PC-9 (cell line): ENCODE results near the gene CIZ1. TPM values are rescaled to one million over a fixed set of nuclear protein-coding genes. Genes with fewer than 3 reads are reported as not detected.

ENCODE experiments used
- BruUV-seq: library from RNA; stranded (reverse); fragments of 400-500 nt; replicated peaks from 2 replicates; lab custom pipeline; 2021; lab: Mats Ljungman, UMichigan
- CTCF ChIA-PET: fragments of 300-600 bp; sonication (Branson Sonifier 250); formaldehyde crosslinking; loops from one replicate; lab custom pipeline; 2022; ENCODE audit warnings: antibody characterized with exemption; lab: Charles Lee
- POLR2A ChIA-PET: fragments of 300-600 bp; sonication (Branson Sonifier 250); formaldehyde crosslinking; loops from one replicate; lab custom pipeline; 2022; ENCODE audit warnings: antibody characterized with exemption; ENCODE audit not compliant: unreplicated experiment; lab: Charles Lee
- DNase-seq, 2 experiments: peaks; one replicate each; pipeline versions ENCODE4 v3.0.0 to v3.0.0-alpha.2; 2015 to 2022; ENCODE audit warnings: mixed read lengths in 1 of 2
- H2AFZ ChIP-seq: fragments of 200-600 bp; sonication (generic); 2 replicates; pipeline ENCODE4 v1.8.1; 2017; ENCODE audit warnings: antibody characterized with exemption
- H3F3A ChIP-seq: fragments of 200-600 bp; sonication (generic); 2 replicates; pipeline ENCODE4 v1.8.1; 2017; ENCODE audit warnings: antibody characterized with exemption, mild to moderate bottlenecking, low read depth; ENCODE audit not compliant: insufficient read depth
- H3K27ac ChIP-seq: fragments of 200-600 bp; sonication (generic); 2 replicates; pipeline ENCODE4 v1.6.1; 2016; ENCODE audit warnings: mixed run types
- H3K27me3 ChIP-seq: fragments of 200-600 bp; sonication (generic); 2 replicates; pipeline ENCODE4 v1.6.1; 2016; ENCODE audit warnings: low read depth, mixed run types; ENCODE audit not compliant: insufficient read depth
- H3K36me3 ChIP-seq: fragments of 200-600 bp; sonication (generic); 2 replicates; pipeline ENCODE4 v1.6.1; 2016; ENCODE audit warnings: low read depth, mixed run types
- H3K4me1 ChIP-seq: fragments of 200-600 bp; sonication (generic); replicated peaks from 2 replicates; pipeline ENCODE4 v1.6.1; 2016; ENCODE audit warnings: mixed run types; ENCODE audit not compliant: insufficient read depth
- H3K4me2 ChIP-seq: fragments of 200-600 bp; sonication (generic); 2 replicates; pipeline ENCODE4 v1.6.1; 2017; ENCODE audit warnings: mixed run types
- H3K4me3 ChIP-seq: fragments of 200-600 bp; sonication (generic); 2 replicates; pipeline ENCODE4 v1.6.1; 2016; ENCODE audit warnings: mixed run types
- H3K79me2 ChIP-seq: fragments of 200-600 bp; sonication (generic); 2 replicates; pipeline ENCODE4 v1.6.1; 2017; ENCODE audit warnings: low read depth, mixed run types
- H3K9me2 ChIP-seq: fragments of 200-600 bp; sonication (generic); 2 replicates; pipeline ENCODE4 v1.8.1; 2017; ENCODE audit warnings: mild to moderate bottlenecking; ENCODE audit not compliant: insufficient read depth
- H3K9me3 ChIP-seq: fragments of 200-600 bp; sonication (generic); 2 replicates; pipeline ENCODE4 v1.8.1; 2016; ENCODE audit warnings: low read depth; ENCODE audit not compliant: insufficient read depth
- H4K20me1 ChIP-seq: fragments of 200-600 bp; sonication (generic); 2 replicates; pipeline ENCODE4 v1.8.1; 2017; ENCODE audit not compliant: insufficient read depth
- EZH2 ChIP-seq: fragments of 200-600 bp; sonication (generic); IDR thresholded peaks from 2 replicates; pipeline ENCODE4 v1.8.0; 2017; ENCODE audit warnings: antibody characterized with exemption, low read depth
- intact Hi-C: fragments of 100-400 bp; cut with micrococcal nuclease; formaldehyde crosslinking; loops from one replicate; pipeline ENCODE4 v1.10.0; 2022; ENCODE audit not compliant: unreplicated experiment
- total RNA-seq: library from RNA; stranded (reverse); gene quantifications from 2 replicates; pipeline ENCODE4 v1.2.3, GENCODE V29; 2021
- TF ChIP-seq, protein P1 (sequence below): fragments of 200-600 bp; sonication (generic); conservative IDR thresholded peaks from 2 replicates; pipeline ENCODE4 v1.6.1; 2017; ENCODE audit warnings: mixed run types, antibody characterized with exemption, mild to moderate bottlenecking, moderate library complexity

CIZ1 gene
- total RNA-seq, 1 experiment from 2014 or later: 213 TPM

DNA sequence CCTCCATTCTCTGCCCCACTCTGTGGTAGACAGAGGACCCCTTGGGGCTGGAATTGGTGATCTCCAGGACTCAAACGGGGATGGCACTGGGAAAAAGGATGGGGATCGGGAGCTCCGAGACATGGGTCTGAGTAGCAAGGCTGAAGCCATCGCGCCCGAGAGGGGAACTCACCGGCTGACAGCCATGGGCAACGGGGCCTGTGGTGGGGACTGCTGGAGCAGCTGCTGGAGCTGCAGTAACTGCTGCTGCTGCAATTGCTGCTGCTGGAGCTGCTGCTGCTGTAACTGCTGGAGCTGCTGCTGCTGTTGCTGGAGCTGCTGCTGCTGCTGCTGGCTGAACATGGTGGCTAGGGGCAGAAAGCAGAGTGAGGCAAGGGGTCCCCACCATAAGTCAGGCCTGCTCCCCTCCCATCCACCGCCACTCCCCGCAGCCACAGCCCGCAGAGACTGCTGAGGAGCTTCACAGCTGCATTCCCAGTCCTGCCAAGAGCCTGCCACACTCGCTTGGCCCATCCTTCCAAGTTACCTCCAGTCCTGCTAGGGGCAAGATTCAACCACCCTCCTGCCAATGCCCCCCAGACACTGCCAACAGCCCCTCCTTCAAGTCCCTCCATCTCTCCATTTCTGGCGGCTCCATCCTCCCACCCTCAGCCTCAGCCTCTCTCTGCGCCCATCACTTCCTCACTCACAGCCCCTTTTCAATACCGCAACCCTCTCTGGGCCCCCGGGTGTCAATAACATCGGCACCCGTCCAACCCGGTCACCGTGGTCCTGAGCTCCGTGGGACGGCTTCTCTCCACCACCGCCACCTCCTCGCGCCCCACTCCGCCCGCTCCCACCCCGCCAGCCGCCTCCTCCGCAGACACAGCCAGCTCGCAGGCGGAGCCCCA, 611 bp downstream of the CIZ1 start:
- peak overlapping the region; percentile 77; the same call in 1 of the 2 replicates for H3K27ac ChIP-seq
- DNase-seq: no peak
- peaks cover 10% of the 10 kb centered on the region; the same call in 1 of the 2 replicates for H3K36me3 ChIP-seq
- H3K4me3 ChIP-seq: peak overlapping the region; percentile 83
- no TSS peak for BruUV-seq
- ChIA-PET POLR2A (interaction anchor here (0.6 to 0.7 kb wide), 2 partner anchors 9 to 45 kb away, joined by 5 to 17 read pairs; no protein-coding TSS in a partner anchor), CTCF (interaction anchor here (0.5 kb wide), 2 partner anchors 10 to 32 kb away, joined by 3 read pairs; no protein-coding TSS in a partner anchor)
- intact Hi-C loops: loop anchor here (5.0 kb wide), 2 partner anchors 43 to 152 kb away; partner anchors contain the start of genes LCN2 and SLC27A4
- H3K9me2 ChIP-seq: no peaks in the 10 kb centered on the region
- H4K20me1 ChIP-seq: no peaks in the 10 kb centered on the region
- H3K79me2 ChIP-seq: 0 out of 2 replicates have a peak, but pooled peaks cover 4% of the 10 kb centered on the region
- TF ChIP-seq EZH2: no peak
- H3K27me3 ChIP-seq: no peaks in the 10 kb centered on the region
- no peaks in the 10 kb centered on the region for H3K9me3 ChIP-seq
- H2AFZ ChIP-seq: peak overlapping the region; percentile 85
- H3K4me1 ChIP-seq: peaks cover 16% of the 10 kb centered on the region
- peak overlapping the region; percentile 87 for H3K4me2 ChIP-seq
- H3F3A ChIP-seq: peaks cover 23% of the 10 kb centered on the region

DNA sequence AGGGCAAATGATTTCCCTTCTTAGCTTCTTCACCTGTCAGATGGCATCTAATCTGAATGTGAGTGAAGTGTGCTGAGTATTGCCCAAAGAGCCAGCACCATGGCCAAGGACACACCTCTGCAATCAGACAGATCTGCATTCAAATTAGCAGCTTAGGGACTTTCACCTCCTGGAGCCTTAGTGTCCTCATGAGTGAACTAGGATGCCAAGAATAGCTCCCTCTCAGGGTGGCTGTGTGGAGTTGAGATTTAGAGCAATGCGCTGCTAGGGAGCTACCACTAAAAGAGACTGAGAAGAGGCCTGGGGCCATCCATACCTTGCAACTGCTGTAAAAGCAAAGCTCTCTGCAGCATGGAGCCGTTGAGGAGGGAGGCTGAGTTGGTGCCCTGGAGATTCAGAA, 1.4 kb downstream of the CIZ1 start:
- CTCF ChIA-PET: interaction anchor here (0.5 to 0.6 kb wide), 4 partner anchors 25 to 418 kb away, joined by 3 to 9 read pairs (median 4); no protein-coding TSS in a partner anchor
- Histone ChIP-seq H2AFZ (no peak overlapping the region), H3K4me2 (peak overlapping the region; percentile 87), H4K20me1 (no peaks in the 10 kb centered on the region), H3K36me3 (peaks cover 10% of the 10 kb centered on the region; the same call in 1 of the 2 replicates), H3K4me1 (peaks cover 16% of the 10 kb centered on the region), H3K4me3 (no peak overlapping the region; the same call in 1 of the 2 replicates), H3K27ac (no peak overlapping the region), H3F3A (peaks cover 23% of the 10 kb centered on the region), H3K79me2 (0 out of 2 replicates have a peak, but pooled peaks cover 4% of the 10 kb centered on the region), H3K27me3 (no peaks in the 10 kb centered on the region), H3K9me2 (no peaks in the 10 kb centered on the region), H3K9me3 (no peaks in the 10 kb centered on the region)
- no peak for DNase-seq
- BruUV-seq: no TSS peak
- POLR2A ChIA-PET: interaction anchor here (0.5 to 0.6 kb wide), 3 partner anchors 9 to 484 kb away, joined by 3 to 17 read pairs (median 5); no protein-coding TSS in a partner anchor
- intact Hi-C loops: loop anchor here (5.0 kb wide), 2 partner anchors 43 to 152 kb away; partner anchors contain the start of genes LCN2 and SLC27A4
- TF ChIP-seq, protein P1, sequence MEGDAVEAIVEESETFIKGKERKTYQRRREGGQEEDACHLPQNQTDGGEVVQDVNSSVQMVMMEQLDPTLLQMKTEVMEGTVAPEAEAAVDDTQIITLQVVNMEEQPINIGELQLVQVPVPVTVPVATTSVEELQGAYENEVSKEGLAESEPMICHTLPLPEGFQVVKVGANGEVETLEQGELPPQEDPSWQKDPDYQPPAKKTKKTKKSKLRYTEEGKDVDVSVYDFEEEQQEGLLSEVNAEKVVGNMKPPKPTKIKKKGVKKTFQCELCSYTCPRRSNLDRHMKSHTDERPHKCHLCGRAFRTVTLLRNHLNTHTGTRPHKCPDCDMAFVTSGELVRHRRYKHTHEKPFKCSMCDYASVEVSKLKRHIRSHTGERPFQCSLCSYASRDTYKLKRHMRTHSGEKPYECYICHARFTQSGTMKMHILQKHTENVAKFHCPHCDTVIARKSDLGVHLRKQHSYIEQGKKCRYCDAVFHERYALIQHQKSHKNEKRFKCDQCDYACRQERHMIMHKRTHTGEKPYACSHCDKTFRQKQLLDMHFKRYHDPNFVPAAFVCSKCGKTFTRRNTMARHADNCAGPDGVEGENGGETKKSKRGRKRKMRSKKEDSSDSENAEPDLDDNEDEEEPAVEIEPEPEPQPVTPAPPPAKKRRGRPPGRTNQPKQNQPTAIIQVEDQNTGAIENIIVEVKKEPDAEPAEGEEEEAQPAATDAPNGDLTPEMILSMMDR: no peak
- TF ChIP-seq EZH2: no peak

DNA sequence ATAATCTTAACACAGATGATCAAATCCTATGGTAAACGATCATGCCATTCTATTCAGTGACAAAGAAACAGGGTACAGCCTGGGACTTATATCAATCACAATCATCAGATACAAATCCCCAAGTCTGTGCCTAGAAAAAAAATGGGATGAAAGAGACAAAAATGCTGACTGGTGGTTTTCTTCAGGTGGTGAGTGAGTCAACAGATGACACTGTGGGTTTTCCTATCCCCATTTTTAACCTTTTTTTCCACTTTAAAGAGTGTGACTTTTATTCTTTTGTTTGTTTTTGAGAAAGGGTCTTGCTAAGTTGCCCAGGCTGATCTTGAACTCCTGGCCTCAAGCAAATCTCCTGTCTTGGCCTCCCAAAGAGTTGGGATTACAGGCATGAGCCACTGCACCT, 3.2 kb downstream of the CIZ1 start:
- H3K36me3 ChIP-seq: peaks cover 10% of the 10 kb centered on the region; the same call in 1 of the 2 replicates

More for the DNA sequence above, 3.2 kb downstream of the CIZ1 start:
- no TSS peak for BruUV-seq
- no peak for DNase-seq
- Histone ChIP-seq H3K27ac (no peak overlapping the region), H3F3A (peaks cover 14% of the 10 kb centered on the region), H3K9me3 (no peaks in the 10 kb centered on the region), H3K4me1 (peaks cover 8% of the 10 kb centered on the region), H3K4me2 (no peak overlapping the region), H3K4me3 (no peak overlapping the region), H3K27me3 (no peaks in the 10 kb centered on the region), H4K20me1 (no peaks in the 10 kb centered on the region), H3K79me2 (0 out of 2 replicates have a peak, but pooled peaks cover 4% of the 10 kb centered on the region), H3K9me2 (no peaks in the 10 kb centered on the region), H2AFZ (no peak overlapping the region)
- intact Hi-C loops: no loop called here
- TF ChIP-seq EZH2: no peak
- TF ChIP-seq, protein P1: no peak
- ChIA-PET POLR2A (no interaction called here), CTCF (no interaction called here)
